Panc1 (cell line): Measurements from ENCODE around the gene SDCBP2. TPM values are rescaled to one million over a fixed set of nuclear protein-coding genes. Genes with fewer than 3 reads are reported as not detected.

ENCODE experiments used
- ATAC-seq: fragments of 200-7000 bp; cut with Tn5 transposase; 2 replicates; pipeline ENCODE4 v1.9.1; 2020; ENCODE audit warnings: mild to moderate bottlenecking, moderate library complexity
- BruUV-seq: library from RNA; stranded (reverse); fragments of 400-500 nt; replicated peaks from 2 replicates; lab custom pipeline; 2021; lab: Mats Ljungman, UMichigan
- CTCF ChIA-PET: fragments of 300-600 bp; sonication (Branson Sonifier 250); formaldehyde crosslinking; loops from one replicate; lab custom pipeline; 2022; ENCODE audit warnings: antibody characterized with exemption; lab: Charles Lee
- POLR2A ChIA-PET: fragments of 300-600 bp; sonication (Branson Sonifier 250); formaldehyde crosslinking; loops from one replicate; lab custom pipeline; 2022; ENCODE audit warnings: antibody characterized with exemption; lab: Charles Lee
- DNase-seq: peaks from one replicate; pipeline ENCODE4 v3.0.0-alpha.2; 2010; ENCODE audit warnings: low read depth, low spot score
- H3K27ac ChIP-seq: 2 replicates; pipeline ENCODE4 v1.5.1; 2011; ENCODE audit warnings: mild to moderate bottlenecking, low read length, inconsistent platforms
- H3K27me3 ChIP-seq: fragments of 200-500 bp; sonication (Bioruptor generic); 2 replicates; pipeline ENCODE4 v1.6.0; 2014; ENCODE audit warnings: low read length, inconsistent platforms; ENCODE audit not compliant: control insufficient read depth, insufficient read depth
- H3K36me3 ChIP-seq: fragments of 200-500 bp; sonication (Bioruptor generic); 2 replicates; pipeline ENCODE4 v1.5.1; 2014; ENCODE audit warnings: inconsistent platforms, mild to moderate bottlenecking, low read length, moderate library complexity; ENCODE audit not compliant: control insufficient read depth, insufficient read depth
- H3K4me1 ChIP-seq: 2 replicates; pipeline ENCODE4 v1.5.1; 2011; ENCODE audit warnings: inconsistent platforms, mild to moderate bottlenecking, low read length, moderate library complexity; ENCODE audit not compliant: control insufficient read depth, insufficient read depth
- H3K4me3 ChIP-seq, 2 experiments: 2 replicates each; pipeline ENCODE4 v1.5.1; 2011 to 2012; ENCODE audit warnings: low read depth in 2 of 2, low read length in 2 of 2, mild to moderate bottlenecking in 2 of 2, inconsistent platforms in 1 of 2, moderate library complexity in 1 of 2
- H3K9me3 ChIP-seq: fragments of 200-500 bp; sonication (Bioruptor generic); 2 replicates; pipeline ENCODE4 v1.5.1; 2014; ENCODE audit warnings: low read depth, mild to moderate bottlenecking, inconsistent platforms, low read length, moderate library complexity; ENCODE audit not compliant: control insufficient read depth, insufficient read depth
- CTCF ChIP-seq: fragments of 450-650 bp; IDR thresholded peaks from 2 replicates; pipeline ENCODE4 v1.5.1; 2017; ENCODE audit warnings: mild to moderate bottlenecking
- POLR2AphosphoS5 ChIP-seq: IDR thresholded peaks from 2 replicates; pipeline ENCODE4 v1.6.1; 2012; ENCODE audit warnings: mild to moderate bottlenecking, low read depth, low read length, moderate library complexity
- REST ChIP-seq, 2 experiments: IDR thresholded peaks; 2 replicates each; pipeline ENCODE4 v1.6.1; 2011 to 2012; ENCODE audit warnings: low read depth in 2 of 2, control low read depth in 1 of 2, low read length in 1 of 2, mild to moderate bottlenecking in 1 of 2, moderate library complexity in 1 of 2; ENCODE audit not compliant: insufficient read depth in 1 of 2
- SIN3A ChIP-seq: IDR thresholded peaks from 2 replicates; pipeline ENCODE4 v1.6.1; 2012; ENCODE audit warnings: low read depth, mild to moderate bottlenecking, low read length, moderate library complexity, borderline replicate concordance; ENCODE audit not compliant: insufficient read depth
- TCF7L2 ChIP-seq: IDR thresholded peaks from 2 replicates; pipeline ENCODE4 v1.6.1; 2011; ENCODE audit warnings: mild to moderate bottlenecking, low read depth, low read length, inconsistent platforms
- in situ Hi-C: cut with HindIII; loops from 2 replicates; pipeline ENCODE4 v1.10.0; 2016; ENCODE audit warnings: low sequenced_read_pairs, low pct_unique_long_range_greater_than_20kb
- intact Hi-C: fragments of 100-400 bp; cut with micrococcal nuclease; formaldehyde crosslinking; loops from one replicate; pipeline ENCODE4 v1.10.0; 2022; ENCODE audit not compliant: unreplicated experiment
- total RNA-seq: library from RNA; stranded (reverse); gene quantifications from one replicate; pipeline ENCODE4 v1.2.1, GENCODE V29; 2021; ENCODE audit not compliant: unreplicated experiment

The SDCBP2 gene
- total RNA-seq, 1 experiment from 2014 or later = 1.8 TPM

GRCh38 chr20:1292620-1293019, 36.3 kb downstream of the SDCBP2 start:
- intact Hi-C loops (no loop called here), in situ Hi-C loops (no loop called here)
- ChIA-PET POLR2A (no interaction called here), CTCF (no interaction called here)
- H3K9me3 ChIP-seq = no peaks in the 10 kb centered on the region
- no TSS peak for BruUV-seq
- no peak for ATAC-seq
- H3K27ac ChIP-seq = no peak overlapping the region
- DNase-seq = no peak
- TF ChIP-seq TCF7L2 = no peak
- TF ChIP-seq POLR2AphosphoS5 = no peak
- TF ChIP-seq REST (IDR thresholded peaks at IDR 0.05; ENCODE audit: insufficient read depth in 1 of 2, low read depth in 2 of 2, low read length in 1 of 2) = no peak
- TF ChIP-seq CTCF = no peak
- TF ChIP-seq SIN3A = no peak
- no peaks in the 10 kb centered on the region for H3K4me1 ChIP-seq
- no peak overlapping the region for H3K4me3 ChIP-seq
- no peaks in the 10 kb centered on the region for H3K27me3 ChIP-seq
- no peaks in the 10 kb centered on the region for H3K36me3 ChIP-seq

GRCh38 chr20:1291191-1291741, 37.7 kb downstream of the SDCBP2 start:
- ChIA-PET CTCF (no interaction called here), POLR2A (no interaction called here)
- ATAC-seq (no peak), DNase-seq (no peak)
- BruUV-seq = no TSS peak
- intact Hi-C loops = no loop called here
- no peaks in the 10 kb centered on the region for H3K4me1 ChIP-seq
- H3K27ac ChIP-seq = no peak overlapping the region
- H3K36me3 ChIP-seq = no peaks in the 10 kb centered on the region
- H3K4me3 ChIP-seq = no peak overlapping the region
- H3K27me3 ChIP-seq = no peaks in the 10 kb centered on the region
- in situ Hi-C loops = no loop called here
- no peaks in the 10 kb centered on the region for H3K9me3 ChIP-seq
- TF ChIP-seq POLR2AphosphoS5 = no peak
- TF ChIP-seq CTCF = no peak
- TF ChIP-seq REST (IDR thresholded peaks at IDR 0.05; ENCODE audit: insufficient read depth in 1 of 2, low read depth in 2 of 2, low read length in 1 of 2) = no peak
- TF ChIP-seq TCF7L2 = no peak
- TF ChIP-seq SIN3A = no peak
